HG03039 (cell line): ENCODE data around the gene ADGRA3.
"Not testable (repeated sequence)": the region's sequence is repeated elsewhere in the genome, so short reads cannot be mapped to it uniquely, and the experiment has no call there.

Source experiments
- ATAC-seq: cut with Tn5 transposase; IDR thresholded peaks from one replicate; pipeline ENCODE4 v1.9.1; 2021; ENCODE audit warnings: mild to moderate bottlenecking, moderate library complexity; ENCODE audit not compliant: unreplicated experiment

Gene ADGRA3

DNA sequence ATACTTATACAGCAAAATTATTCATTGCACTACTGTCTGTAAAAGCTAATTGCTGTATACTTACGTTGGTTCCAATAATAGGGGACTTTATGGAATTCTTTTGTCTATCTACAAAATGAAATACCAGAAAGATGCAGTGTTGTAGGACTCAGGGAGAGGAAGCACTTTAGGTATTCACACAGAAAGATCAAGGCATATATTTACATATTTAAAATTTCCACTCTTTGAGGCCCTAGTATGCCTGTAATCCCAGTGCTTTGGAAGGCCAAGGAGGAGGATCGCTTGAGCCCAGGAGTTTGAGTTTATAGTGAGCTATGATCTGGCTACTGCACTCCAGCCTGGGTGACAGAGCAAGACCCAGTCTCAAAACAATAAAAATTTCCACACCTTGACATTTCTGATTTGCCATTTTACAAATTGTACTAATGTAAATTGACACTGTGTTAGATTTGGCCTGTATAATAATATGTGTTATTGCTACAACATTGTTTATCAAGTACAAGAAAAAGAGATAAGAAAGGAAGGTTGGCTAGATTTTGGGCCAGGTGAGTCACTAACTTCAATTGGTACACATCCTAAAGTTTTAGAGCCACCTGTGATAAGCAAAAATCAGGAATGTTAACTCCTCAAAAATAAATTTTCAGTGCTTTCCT, 35.1 kb downstream of the ADGRA3 start:
- no peak for ATAC-seq

DNA sequence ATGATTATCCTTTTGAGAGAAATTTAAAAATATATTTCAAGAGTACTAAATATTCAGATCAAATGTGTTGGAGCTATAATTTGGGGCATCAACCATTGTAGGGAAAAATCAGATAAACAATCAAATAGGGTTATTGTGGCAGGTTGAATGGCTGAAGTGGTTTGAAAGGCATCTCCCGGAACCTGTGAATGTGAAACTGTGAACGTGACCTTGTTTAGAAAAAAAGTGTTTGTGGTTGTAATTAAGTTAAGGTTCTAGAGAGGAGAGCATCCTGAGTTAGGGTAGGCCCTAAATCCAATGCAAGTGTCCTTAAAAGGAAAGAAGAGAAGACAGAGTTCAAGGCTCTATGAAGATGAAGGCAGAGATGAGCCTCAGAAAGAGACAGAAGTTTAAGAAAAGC, 37.4 kb downstream of the ADGRA3 start:
- no peak for ATAC-seq

DNA sequence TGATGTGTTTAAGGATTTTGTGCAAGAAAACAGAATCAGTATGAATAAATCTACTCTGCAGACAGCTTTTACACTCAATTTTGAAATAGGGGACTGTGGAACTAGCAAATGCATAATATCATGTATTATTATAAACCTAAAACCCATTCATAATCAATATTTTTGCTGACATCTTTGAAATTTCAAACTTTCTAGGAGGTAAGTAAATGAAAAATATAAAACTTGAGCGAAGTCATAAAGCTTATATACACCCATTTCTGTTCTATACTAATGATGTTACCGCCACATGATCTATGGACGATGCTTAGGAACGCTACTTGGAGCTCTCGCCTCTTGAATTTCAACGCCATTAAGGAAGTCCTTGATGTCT, 38.1 kb downstream of the ADGRA3 start:
- ATAC-seq = no peak

DNA sequence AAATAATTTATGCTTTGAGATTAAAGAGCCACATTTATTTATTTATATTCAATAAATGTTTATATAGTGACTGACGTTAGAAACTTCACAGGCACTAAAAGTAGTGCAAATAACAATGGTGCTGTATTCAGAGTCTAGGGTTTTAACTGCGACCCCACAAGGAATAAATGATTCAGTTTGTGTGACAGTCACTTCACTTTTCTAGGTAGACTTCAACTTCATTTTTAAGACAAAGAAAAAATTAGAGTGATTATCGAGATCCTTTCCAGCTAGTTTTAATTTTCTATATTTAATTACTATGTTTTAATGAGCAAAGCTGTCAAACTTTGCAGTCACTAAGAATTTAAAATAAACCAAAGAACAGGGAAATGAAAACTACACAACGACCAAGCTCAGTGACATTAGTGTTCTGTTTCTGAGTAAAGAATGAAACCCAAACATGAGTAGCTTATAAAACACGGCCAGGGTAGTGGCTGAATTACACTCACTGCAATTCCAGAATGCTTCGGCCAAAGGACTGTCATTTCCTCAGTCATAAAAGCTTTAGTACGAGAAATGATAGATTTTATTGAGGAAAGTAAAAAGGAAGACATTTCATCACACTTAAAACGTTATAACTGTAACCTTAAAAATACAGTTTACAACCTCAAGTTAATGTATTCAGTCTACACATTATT, 38.6 kb downstream of the ADGRA3 start:
- ATAC-seq = no peak

DNA sequence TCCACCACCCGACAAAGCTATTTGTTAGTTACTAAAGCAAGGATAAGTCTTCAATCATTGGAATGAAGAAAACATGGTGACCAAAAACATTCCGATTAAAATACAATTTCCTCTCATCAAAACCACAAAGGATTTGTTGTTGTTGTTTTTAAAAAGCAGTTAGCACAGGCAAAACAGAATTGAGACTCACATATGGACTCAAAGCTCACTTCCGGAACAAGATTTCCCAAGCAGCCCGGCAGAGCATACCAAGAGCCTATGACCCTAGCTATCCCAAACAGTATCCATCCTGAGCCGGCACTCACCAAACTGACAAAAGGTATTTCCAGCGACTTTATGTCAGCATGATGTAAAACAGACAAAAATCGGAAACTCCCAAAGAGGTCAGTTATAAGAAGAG, 39.9 kb downstream of the ADGRA3 start:
- no peak for ATAC-seq

DNA sequence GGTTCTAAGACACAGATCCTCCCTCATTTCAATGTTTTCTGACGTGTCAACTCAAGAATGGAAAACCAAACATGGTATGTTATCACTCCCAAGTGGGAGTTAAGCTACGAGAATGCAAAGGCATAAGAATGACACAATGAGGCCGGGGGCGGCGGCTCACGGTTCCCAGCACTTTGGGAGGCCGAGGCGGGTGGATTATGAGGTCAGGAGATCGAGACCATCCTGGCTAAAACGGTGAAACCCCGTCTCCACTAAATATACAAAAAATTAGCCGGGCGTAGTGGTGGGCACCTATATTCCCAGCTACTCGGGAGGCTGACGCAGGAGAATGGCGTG, 40.6 kb downstream of the ADGRA3 start:
- ATAC-seq = not testable (repeated sequence)

DNA sequence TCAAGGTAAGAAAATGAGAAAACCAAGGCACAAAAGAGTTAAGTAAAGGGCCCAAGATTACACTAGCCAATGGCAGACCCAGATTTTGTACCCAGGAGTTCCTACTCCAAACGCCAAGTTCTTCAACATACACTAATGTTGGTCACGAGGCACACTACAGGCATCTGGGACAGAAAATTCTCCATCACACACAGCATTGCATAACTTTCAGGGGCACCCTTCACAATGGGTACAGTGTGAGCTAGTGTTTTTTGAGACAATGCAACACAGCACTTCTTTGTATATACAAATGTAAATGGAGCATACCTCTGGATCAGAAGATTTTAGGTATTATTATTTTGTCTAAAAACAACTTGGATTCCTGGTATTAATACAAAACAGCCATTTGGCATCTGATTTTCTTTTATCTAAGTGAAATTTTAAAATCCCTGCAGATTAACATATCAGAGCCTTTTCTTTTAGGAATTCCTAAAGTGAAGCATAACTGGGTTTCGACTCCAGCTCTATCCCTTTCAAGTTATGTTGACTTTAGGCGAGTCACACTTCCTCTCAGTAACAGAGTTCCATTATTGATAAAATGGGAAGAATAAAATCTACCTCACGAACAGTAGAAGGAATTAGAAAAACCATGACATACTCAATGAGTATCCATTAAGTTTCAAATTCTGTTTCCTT, 41.1 kb downstream of the ADGRA3 start:
- ATAC-seq = no peak

DNA sequence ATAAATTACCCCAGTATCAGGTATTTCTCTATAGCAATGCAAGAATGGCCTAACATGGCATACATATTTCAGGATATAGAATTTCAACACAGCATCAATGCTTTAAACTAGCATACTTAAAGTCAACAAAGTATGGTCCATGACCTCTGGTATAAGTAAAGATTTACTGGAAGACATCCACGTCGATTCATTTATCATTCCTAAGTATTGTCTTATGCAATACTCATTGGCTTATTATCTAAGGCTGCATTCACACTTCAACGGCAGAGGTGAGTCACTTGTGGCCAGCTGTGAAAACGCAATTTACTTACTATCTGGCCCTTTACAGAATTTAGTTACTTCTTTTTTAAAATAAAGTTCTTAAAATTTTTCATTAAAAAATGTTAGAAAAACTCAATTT, 42.6 kb downstream of the ADGRA3 start:
- no peak for ATAC-seq

DNA sequence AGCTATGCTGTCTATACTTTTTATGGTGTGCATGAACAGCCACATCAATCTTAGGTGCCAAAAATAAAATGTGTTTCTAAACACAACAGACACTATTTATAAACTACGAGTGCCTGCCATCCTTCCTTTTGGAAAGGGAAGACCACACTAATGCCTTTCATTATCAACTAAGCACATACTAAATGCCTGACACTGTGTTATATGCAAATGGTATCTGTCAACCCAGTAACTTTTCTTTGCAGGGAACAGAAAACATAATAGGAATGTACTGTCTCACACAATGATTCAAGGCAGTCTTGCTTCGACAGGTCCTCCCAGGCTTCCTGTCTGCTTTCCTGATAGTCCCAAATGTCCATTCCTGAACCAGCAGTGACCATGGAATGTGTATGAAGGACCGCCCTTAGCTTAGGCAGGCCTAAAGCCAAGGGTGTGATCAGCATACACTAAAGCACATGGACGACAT, 43.8 kb downstream of the ADGRA3 start:
- ATAC-seq = no peak

DNA sequence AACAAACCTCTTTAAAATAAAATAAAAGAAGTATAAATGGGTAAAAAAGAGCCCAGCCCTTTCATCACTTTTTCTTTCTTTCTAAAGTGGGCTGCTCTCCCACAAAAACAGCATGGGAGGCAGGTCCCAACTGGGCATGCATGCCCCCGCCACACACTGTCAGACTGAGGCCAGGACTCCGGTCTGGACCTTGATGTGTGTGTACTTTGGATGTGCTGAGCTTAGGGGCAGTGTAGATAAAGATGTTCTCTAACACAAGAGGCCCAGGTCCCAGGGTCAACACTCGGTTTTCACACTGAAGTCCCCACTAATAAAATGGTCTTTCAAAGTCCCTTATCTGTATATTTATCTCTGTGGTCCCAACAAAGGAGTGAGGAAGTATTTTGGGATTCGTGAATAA, 44.4 kb downstream of the ADGRA3 start:
- ATAC-seq = no peak

DNA sequence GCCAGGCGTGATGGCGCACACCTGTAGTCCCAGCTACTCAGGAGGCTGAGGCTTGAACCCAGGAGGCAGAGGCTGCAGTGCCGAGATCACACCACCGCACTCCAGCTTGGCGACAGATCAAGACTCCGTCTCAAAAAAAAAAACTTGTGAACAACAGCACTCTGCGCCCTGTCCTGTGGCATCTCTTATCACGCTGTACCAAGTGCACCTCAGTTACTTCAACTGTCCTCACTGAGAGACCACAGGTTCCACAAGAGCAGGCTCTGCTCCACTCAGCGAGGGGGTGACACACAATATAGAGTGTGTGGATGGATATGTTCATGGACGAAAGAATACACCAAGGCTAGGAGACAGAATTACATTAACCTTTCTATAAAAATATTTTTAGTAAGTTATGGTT, 49.3 kb downstream of the ADGRA3 start:
- no peak for ATAC-seq

DNA sequence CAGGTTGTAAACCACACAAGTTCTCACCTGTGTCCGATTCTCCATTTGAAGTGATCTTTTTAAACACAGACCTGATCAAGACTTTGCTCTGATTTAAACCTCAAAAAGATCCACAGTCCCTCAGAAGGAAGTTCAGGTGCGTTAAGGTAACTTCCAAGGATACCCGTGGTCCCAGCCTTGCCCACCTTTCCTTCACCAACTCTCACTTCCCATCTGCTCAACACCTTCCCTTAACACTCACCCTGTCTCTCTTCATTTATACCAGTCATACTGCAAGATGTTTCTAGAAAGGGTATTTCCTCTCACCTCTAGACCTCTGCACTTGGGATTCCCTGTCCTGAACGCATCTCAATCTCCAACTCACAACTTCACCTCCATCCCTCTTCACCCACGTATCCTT, 49.9 kb downstream of the ADGRA3 start:
- no peak for ATAC-seq

DNA sequence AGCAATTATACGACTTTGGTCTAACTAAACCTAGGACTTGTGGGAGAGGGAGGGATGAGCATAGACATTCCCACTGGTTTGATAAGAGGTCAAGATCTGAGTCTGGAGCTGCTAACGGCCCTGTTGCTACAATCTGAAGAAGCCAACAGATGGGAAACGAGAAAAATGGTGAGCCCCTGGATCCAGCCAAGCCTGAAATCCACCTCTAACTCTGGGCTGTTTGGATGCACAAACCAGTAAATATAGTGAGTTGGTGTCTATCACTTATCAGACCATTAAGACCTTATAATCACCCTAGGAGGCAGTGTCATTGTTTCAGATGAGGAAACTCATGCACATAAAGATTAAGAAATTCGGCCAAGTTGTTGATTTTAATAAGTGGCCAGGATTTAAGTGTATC, 50.5 kb downstream of the ADGRA3 start:
- ATAC-seq = no peak

DNA sequence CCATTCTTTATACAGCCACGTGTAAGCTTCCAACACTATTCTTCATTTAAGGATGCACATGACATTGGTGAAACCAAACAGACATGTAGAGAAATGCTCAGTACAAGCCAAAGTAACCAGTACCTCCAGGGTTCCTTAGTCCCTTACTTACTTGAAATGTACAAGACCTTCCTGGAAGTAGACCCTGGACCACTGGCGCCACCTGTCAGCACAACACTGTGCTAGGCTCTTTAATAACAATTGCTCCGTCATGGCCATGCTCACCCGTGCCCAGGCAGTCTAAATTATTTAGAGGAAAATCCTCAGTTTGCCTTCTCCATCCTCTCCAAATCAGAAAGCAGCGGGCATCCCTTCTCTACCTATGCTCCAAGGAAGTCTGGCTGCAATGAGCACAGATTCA, 52.7 kb downstream of the ADGRA3 start:
- no peak for ATAC-seq

DNA sequence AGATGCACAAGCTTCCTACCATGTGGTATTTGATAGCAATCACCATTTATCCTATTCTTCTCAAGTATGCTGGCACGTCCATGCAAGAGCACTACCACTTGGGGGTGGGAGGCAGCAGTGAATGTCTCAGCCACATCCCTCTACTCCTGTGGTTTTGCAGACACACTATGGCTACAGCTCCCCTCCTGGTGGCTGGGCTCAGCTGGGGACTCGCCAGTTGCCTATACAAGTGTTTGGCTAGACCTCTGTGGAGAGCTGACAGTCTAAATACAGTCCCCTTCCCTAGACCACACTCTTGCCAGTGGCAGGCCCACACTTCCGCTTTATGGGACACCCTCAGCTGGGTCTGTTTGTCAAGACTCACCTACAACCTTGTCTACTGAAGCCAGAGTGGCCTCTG, 53.2 kb downstream of the ADGRA3 start:
- ATAC-seq = no peak

DNA sequence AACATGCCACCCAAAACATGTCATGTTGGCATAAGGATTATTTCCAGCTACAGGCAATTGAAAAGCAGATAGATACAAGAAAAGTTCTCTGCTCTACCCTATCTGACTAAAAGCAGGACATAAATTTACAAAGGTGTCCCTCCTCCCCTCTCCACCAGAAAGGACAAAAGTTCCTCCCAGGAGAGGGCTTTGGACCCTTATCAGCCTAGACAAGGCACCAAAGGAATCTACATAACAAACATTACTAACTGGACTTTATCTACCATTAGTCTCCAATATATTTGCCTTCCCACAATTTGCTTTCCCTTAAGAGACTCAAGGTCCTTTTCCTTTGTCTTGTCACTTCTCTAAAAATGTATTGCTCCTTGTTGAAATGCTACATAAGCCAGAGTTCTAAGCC, 55.6 kb downstream of the ADGRA3 start:
- ATAC-seq = no peak

DNA sequence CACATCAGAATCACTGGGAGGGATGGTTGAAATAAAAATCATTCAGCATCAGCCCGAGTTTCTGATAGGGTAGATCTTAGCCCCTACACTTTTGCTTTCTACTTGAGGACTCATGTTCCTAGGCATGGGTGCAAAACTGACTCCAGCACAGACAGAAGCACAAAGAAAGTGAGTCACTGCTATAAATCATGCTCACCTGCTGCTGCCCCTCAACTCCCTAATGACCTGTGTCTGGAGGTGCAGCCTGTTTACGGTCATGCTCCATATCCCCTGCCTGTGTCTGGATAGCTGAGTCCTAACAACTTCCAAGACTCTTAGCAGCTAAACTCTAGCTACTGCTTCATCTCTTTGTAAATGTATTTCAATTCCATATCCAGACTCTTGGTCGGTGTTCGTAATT, 57.8 kb downstream of the ADGRA3 start:
- ATAC-seq = no peak

DNA sequence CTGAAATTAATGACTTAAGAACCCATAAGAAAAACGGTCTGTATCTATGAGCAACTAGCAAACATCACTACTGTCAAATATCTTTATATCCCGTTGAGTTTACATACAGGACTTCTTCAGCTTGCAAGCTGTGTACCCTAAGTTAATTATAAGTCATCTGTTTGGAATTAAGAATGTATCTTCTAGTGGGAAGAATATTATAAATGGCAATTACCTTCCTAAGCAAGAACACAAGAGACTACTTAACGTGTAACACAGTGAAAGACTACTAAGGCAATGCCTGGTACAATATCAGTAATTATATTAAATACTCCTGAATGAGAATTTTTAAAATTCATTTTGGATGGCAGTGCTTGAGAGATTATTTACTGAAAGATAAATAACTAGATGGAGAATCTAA, 58.5 kb downstream of the ADGRA3 start:
- no peak for ATAC-seq

DNA sequence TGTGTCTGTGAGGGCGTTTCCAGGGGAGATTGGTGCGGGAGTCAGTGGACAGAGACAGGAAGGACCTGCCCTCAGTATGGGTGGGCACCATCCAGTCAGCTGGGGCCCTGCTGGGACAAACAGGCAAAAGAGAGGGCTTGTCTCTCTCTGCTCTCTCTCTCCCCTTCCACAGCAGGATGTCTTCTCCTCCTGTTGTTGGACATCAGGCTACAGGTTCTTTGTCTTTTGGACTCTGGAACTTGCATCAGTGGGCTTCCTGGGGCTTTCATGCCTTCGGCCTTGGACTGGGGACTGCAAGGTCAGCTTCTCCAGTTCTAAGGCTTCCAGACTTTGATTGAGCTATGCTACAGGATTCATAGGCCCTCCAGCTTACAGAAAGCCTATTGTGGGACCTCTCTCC, 59.6 kb downstream of the ADGRA3 start:
- ATAC-seq = no peak

DNA sequence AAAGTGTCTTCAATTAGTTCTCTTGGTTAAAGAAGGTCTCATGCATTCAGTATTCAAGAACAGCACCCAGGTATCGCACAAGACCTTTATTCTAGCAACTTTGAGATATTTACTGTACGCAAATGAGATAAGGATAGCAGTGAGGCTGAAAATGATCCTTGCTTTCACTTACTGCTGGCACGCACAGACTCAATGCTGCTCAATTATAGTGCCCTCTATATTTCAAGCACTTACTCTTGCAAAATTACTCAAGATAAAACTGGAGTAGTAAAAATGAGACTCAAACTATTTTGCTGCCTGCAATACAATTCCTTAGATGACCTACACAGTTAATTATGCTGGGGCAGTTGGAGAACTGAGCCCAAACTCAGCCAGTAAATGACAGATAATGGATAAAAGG, 60.9 kb downstream of the ADGRA3 start:
- ATAC-seq = no peak

DNA sequence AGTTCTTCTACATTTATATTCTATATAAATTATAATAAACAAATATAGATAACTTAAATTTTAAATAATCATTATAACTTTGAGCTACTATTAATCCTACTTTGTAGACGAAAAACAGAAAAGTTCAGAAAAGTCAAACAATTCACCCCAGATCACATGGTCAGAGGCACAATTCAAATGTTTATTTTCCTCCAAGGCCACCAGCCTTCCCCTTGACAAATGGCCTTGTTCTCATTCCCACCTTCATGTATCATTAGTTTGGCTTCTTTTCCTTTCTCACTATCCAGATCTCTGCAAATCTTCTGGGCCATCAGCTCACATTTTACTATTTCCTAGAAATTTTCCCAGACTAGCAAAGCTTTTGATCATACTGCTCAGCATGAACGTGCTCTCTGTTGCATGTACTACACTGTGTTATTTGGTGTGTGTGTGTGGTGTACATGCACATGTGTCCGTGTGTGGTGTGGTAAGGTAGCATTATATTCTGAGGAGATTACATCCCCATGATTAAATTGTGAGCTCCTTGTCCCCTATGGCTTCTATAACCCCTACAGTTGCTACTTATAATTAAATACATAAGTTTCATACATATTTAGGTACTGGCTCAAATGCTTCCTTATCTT, 61.5 kb downstream of the ADGRA3 start:
- no peak for ATAC-seq

DNA sequence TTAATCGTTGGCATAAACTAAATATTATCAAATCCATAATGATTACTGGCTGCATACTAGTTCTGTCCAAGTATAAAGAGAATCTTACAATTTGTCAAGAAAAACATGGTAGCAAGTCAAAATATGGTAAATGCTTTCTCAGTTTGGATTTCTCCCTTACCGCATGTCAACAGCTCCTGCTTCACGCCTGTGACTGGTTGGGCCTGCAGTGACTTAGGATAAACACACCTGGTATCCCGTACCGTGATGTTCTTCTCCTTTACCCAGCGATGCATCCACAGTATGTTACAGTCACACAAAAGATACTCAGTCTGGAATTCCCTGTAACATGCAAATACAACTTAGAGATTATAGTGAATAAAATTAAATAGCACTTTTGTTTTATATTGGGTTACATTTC, 71.1 kb downstream of the ADGRA3 start:
- no peak for ATAC-seq
